Measurements from ENCODE around the gene GNG13. TPM values are rescaled to one million over a fixed set of nuclear protein-coding genes. Genes with fewer than 3 reads are reported as not detected.

Gene GNG13
- total and polyA plus RNA-seq, 12 donors, result not detected

DNA sequence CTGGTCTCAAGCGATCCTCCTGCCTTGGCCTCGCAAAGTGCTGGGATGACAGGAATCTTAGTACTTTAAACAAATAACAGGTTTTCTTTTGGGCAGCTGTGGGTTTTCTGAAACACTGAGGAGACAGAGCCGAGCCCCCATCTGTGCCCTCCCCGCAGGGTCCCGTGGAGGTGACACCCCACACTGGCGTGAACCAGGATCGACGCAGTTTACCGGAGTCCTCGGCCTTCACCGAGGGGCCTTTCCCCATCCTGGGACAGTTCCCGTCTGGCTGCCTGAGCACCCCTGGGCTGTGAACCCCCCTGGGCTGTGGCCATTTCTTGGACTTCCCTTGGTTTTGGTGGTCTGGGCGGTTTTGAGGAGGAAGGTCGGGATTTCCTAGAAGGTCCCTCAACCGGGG lies 15.3 kb upstream of the GNG13 start:
- Histone ChIP-seq H3K27me3 (peaks cover 28% of the 10 kb centered on the region), H3K4me1 (replicated peaks in 1 of 2) (peaks cover 0 to 5% of the 10 kb centered on the region in 2 donors), H3K9me3 (replicated peaks in 1 of 3) (no peaks in the 10 kb centered on the region), H3K36me3 (replicated peaks in 1 of 2) (no peaks in the 10 kb centered on the region), H3K27ac (no peak overlapping the region), H3K4me3 (no peak overlapping the region)
- 92 to 95% (median 94%) methylated on average over 11 to 15 of the region's 15 CpGs for WGBS, 4 donors
- DNase-seq, result no peak
- intact Hi-C loops (cut with DNase I), result loop anchor here in 1 of 2 donors (2.0 to 5.0 kb wide), 2 partner anchors 239 to 281 kb away; partner anchors contain the start of gene C1QTNF8
- TF ChIP-seq CTCF (IDR thresholded peaks at IDR 0.05), result no peak
- TF ChIP-seq POLR2A (IDR thresholded peaks at IDR 0.05), result no peak

- no peak overlapping the region for H3K4me3 ChIP-seq
- no peak for DNase-seq
- intact Hi-C loops (cut with DNase I), result loop anchor here (2.0 to 5.0 kb wide), 3 partner anchors 240 to 282 kb away; partner anchors contain the start of gene C1QTNF8 (in 1 of the 2)
- peaks cover 28% of the 10 kb centered on the region for H3K27me3 ChIP-seq
- H3K9me3 ChIP-seq (replicated peaks in 1 of 3), result no peaks in the 10 kb centered on the region
- H3K36me3 ChIP-seq (replicated peaks in 1 of 2), result no peaks in the 10 kb centered on the region
- peaks cover 0 to 5% of the 10 kb centered on the region in 2 donors for H3K4me1 ChIP-seq (replicated peaks in 1 of 2)
- 75 to 82% (median 79%) methylated on average over 5 to 9 of the region's 9 CpGs for WGBS, 4 donors
- no peak for TF ChIP-seq CTCF (IDR thresholded peaks at IDR 0.05)
- TF ChIP-seq POLR2A (IDR thresholded peaks at IDR 0.05), result no peak
- H3K27ac ChIP-seq, result no peak overlapping the region
Measured at GRCh38 chr16:814974-815373, 14.4 kb upstream of the GNG13 start.

DNA sequence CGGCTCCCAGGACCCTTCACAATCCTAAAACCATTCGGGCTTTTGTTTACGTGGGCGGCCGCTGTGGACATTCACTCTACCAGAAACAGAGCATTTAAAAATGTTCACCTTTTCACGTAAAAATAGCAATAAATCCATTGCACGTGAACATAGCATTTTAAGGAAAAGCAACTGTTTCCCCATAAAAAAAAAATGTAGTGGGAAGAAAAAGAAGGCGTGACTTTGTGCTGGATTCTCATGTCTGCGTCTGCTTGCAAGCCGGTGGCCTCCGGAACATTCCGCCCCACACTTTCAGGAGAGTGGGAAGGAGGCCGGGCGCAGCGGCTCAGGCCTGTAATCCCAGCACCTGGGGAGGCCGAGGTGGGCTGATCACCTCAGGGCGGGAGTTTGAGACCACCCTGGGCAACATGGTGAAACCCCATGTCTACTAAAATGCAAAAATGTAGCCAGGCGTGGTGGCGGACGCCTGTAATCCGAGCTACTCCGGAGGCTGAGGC lies 13.4 kb upstream of the GNG13 start:
- intact Hi-C loops (cut with DNase I), result loop anchor here (2.0 to 5.0 kb wide), 2 partner anchors 241 to 243 kb away; no protein-coding TSS in a partner anchor
- no peaks in the 10 kb centered on the region for H3K9me3 ChIP-seq (replicated peaks in 1 of 3)
- H3K27me3 ChIP-seq, result peaks cover 28% of the 10 kb centered on the region
- 55 to 66% (median 60%) methylated on average over 22 of the region's 22 CpGs for WGBS, 4 donors
- H3K36me3 ChIP-seq (replicated peaks in 1 of 2), result no peaks in the 10 kb centered on the region
- DNase-seq, result no peak
- TF ChIP-seq POLR2A (IDR thresholded peaks at IDR 0.05) (no peak), CTCF (IDR thresholded peaks at IDR 0.05) (no peak)
- H3K27ac ChIP-seq, result no peak overlapping the region
- H3K4me3 ChIP-seq, result peak overlapping the region in 1 of 4 donors; percentile 39
- H3K4me1 ChIP-seq (replicated peaks in 1 of 2), result peaks cover 0 to 5% of the 10 kb centered on the region in 2 donors

DNA sequence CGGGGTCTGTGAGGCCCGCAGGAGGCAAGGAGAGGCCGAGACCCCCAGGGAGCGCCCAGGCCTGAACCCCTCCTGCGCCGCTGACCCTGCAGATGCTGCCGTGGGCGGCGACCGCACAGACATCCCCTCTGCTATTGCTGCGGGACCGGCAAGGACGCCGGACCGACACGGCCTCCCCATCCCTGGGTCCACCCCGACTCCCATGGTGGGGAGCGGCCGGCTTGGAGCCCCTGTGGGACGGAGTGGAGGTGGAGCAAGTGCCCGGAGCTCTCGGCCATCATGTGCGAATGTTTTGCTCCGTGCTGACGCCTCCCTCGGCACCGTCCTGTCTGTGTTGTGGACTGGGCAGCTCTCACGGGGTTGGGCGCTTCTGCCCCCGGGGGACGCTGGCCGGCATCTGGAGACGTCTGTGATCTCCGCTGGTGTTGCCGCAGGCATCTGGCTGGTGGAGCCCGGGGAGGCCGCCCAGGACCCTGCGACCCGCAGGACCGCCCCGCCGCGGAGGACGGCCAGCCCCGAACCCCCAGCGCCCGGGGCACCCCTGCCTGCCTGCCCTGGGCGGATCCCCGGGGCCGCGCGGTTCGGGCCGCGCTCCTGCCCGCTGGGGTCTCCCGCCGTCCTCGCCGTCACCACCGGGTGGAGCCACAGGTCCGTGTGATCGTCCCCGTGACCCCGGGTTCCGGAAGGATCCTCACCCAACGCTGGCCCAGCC lies 12.8 kb upstream of the GNG13 start:
- Histone ChIP-seq H3K27ac (no peak overlapping the region), H3K27me3 (peaks cover 28% of the 10 kb centered on the region), H3K4me3 (peak overlapping the region in 1 of 4 donors; percentile 39), H3K9me3 (replicated peaks in 1 of 3) (no peaks in the 10 kb centered on the region), H3K36me3 (replicated peaks in 1 of 2) (no peaks in the 10 kb centered on the region), H3K4me1 (replicated peaks in 1 of 2) (peaks cover 0 to 5% of the 10 kb centered on the region in 2 donors)
- peak in 5 of 7 donors; percentile 50 to 62 (median 57) for DNase-seq
- WGBS, 4 donors, result 1 to 19% (median 9%) methylated on average over 11 to 67 of the region's 67 CpGs
- TF ChIP-seq CTCF (IDR thresholded peaks at IDR 0.05), result peak in 5 of 6 experiments; percentile 42 to 82 (median 57)
- no peak for TF ChIP-seq POLR2A (IDR thresholded peaks at IDR 0.05)
- intact Hi-C loops (cut with DNase I), result loop anchor here in 1 of 2 donors (5.0 kb wide), 1 partner anchor 244 kb away; no protein-coding TSS in a partner anchor

All from adrenal gland (tissue), 12 donors.